Esophagus mucosa (tissue), 1 donor: Measurements from ENCODE around the gene TMPRSS9. TPM values are rescaled to one million over a fixed set of nuclear protein-coding genes. Genes with fewer than 3 reads are reported as not detected.

Experiments
- ATAC-seq: fragments of 200-7000 bp; cut with Tn5 transposase; one replicate; pipeline ENCODE4 v1.9.1; 2020
- total RNA-seq: library from RNA; stranded (reverse); gene quantifications from one replicate; pipeline ENCODE4 v1.2.4, GENCODE V29; 2023
- donor health status: DM: yes; HTN: yes; CAD: no.

Gene TMPRSS9
- total RNA-seq: not detected

DNA sequence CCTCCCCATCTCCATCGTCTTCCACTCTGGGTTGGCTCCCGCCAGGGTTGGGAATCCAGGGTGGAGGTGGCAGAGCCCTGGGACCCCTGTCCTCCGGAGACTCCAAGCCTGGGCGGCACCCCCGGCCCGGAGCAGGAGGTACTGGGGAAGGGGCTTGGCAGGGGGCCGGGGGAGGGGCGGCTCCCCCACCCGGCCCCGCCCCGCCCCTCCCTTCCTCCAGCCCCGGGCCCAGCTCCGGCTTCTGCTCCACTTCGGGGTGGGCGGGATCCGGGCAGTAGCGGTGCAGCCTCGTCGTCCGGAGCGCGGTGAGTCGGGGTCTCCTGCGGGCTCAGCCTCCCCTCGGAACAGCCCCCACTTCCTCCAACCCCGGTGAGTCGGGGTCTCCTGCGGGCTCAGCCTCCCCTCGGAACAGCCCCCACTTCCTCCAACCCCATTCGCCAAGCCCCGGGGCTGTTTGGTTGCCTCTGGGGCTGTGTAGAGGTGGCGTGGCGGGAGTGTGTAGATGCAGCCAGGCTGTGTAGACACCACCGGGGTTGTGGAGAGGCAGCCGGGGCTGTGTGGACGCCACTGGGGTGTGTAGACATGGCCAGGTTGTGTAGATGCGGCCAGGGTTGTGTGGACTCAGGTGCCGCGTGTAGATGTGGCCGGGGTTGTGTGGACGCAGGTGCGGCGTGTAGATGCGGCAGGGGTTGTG, at the start of gene TMPRSS9:
Gene TMPRSS9 (plus strand): TSS at position 274 of the 694 bp plus-strand sequence. CDS start 29,521 bp downstream, outside the sequence.
- ATAC-seq: peak; percentile 22

GRCh38 chr19:2311093-2311492, 49.0 kb upstream of the TMPRSS9 start:
- no peak for ATAC-seq

- no peak for ATAC-seq
Measured at GRCh38 chr19:2312820-2313501, 47.1 kb upstream of the TMPRSS9 start.

GRCh38 chr19:2315121-2315817, 44.8 kb upstream of the TMPRSS9 start:
- ATAC-seq: no peak

DNA sequence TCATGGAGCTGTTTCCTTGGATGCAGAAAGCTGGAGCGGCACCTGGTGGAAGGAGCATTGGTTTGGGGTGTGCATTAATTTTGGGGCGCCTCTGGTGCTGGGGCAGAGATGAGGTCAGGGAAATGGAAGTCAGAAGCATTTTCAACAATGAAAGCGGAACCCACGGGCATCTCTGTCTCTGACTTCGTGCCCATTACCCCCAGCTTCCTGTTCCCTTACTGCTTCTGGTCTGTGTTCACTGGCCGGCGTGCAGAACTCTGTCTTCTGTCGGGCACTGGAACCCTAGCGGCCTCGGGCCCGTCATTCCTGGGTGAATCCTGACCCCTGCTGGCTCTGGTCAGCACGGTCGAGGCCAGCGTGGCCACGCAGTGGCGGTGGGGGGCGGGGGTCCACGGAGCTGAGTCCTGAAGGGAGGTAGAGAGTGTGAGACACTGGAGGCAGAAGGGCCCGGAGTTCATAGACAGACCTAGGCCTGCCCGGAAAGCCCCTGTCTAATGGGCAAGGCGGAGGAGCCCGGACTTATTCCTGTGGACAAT, 44.2 kb upstream of the TMPRSS9 start:
- peak; percentile 35 for ATAC-seq

GRCh38 chr19:2317300-2317699, 42.8 kb upstream of the TMPRSS9 start:
- ATAC-seq: no peak

- ATAC-seq: no peak
Measured at GRCh38 chr19:2317756-2318155, 42.3 kb upstream of the TMPRSS9 start.

DNA sequence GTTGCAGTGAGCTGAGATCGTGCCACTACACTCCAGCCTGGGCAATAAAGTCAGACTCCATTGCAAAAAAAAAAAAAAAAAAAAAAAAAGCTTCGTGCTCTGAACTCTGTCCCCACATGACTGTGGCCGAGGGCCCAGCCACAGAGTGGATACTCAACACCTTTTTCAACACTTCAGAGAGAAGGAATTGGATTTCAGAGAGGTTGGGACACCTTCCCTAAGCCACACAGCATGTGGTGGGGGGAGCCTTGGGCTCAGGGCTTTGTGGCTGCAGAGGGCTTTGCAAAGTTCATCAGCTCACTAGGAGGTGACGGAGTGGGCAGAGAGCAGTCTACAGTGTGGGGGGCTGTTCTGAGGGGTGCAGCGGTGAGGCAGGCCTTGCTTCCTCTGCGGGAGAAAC, 41.1 kb upstream of the TMPRSS9 start:
- no peak for ATAC-seq

DNA sequence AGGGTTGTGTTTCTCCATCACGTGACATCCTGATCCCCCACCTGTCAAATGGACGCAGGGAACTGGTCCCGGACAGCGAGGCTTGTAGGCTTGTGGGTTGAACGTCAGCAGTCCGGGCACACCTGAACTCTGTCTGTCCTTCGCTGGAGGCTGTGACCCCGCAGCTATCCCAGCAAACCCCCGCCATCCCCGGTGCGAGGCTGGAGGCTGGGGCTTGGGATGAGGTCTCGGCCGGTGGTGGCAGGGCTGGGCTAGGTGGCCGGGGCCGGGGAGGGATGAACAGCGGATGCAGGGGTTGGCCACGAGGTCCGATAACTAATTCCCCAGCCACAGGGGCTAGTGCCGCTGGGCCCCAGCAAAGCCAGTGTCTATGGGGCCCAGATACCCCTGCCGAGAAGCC, 40.5 kb upstream of the TMPRSS9 start:
- ATAC-seq: no peak

GRCh38 chr19:2320049-2320448, 40.0 kb upstream of the TMPRSS9 start:
- ATAC-seq: peak; percentile 58

DNA sequence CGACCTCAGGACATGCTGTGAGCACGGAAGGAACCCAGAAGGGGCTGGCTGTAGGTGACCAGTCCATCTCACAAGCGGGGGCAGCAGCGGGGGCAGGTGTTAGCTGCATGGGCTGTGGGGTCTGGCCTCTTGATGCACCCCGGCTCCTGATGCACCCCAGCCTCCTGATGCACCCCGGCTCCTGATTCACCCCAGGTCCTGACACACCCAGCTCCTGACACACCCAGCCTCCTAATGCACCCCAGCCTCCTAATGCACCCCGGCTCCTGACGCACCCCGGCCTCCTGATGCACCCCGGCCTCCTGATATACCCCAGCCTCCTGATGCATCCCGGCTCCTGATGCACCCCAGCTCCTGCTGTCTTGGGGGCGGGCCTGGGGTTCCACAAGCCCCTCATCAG, 39.1 kb upstream of the TMPRSS9 start:
- ATAC-seq: peak; percentile 35

DNA sequence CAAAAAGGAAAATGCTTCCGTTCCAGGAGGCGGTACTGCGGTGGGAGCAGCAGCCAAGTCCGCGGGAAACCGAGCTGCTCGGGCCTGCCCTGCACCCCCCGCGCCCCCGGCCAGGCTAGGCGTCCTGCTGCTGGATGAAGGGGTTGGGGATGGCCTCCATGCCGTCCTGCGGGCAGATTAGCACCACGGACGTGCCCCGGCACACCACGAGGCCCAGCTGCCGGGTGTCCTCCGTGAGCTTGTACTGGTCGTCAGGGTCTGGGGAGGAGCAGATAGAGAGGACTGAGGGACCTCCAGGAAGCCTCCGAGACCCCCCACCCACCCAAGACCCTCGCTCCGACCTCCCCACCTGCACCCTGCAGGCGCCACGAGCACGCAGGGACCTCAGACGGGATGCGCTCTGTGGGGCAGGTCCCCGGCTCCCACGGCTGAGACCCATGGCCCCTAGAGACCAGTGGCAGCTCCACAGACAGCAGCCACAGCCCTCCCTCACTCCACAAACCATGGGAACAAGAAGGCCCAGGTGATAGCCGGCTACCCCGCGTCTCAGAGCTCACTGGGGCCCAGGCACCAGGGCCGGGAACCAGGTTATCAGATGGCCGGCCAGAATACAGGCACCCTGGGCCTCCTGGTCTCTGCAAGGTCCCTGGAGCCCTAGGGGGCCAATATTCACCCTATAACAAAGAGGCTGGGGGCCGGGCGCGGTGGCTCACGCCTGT, 38.3 kb upstream of the TMPRSS9 start:
- ATAC-seq: no peak

DNA sequence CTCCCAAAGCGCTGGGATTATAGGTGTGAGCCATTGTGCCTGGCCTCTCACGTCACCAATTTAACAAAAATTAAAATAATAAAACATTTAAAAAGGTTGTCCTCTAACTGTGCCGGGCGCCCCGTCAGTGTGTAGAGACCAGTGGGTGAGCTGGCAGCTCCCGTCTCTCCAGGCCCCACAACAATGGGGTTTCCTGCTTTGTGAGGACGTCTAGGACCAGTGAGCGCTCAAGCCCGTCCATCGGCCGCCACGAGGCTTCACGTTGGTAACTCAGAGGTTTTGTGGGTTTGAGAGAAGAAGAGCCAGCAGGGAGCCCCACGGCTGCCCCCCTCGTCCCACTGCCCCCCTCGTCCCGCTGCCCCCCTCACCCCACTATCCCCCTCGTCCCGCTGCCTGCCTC, 36.4 kb upstream of the TMPRSS9 start:
- ATAC-seq: no peak

DNA sequence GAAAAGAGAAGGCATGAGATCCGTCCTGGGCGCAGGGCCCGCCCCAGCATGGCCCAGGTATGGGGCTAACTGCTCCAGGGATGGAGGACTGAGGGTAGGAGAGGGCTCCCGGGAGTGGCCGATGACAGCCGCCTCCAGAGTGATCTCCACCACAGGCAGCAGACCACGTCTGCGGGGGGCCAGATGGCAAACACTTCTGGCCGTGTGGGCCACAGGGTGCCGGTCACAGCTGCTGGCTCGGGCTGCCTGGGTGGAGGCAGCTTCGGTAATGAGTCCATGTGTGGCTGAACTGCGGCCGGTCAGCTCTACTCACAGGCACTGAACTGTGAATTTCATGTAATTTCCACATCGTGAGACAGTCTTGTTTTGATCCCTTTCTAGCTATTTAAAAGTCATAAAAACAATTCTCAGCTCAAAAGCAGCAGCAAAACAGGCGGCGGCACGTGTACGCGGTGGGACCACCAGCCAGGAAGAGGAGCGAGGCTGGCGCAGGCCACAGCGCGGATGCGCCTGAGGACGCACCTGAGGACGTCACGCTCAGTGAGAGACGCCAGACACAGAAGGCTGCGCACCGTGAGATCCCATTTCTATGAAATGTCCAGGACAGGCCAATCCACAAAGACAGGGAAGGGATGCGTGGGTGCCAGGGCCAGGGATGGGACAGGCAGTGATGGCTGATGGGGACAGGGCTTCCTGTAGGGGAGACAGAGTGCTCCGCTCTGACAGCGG, 35.7 kb upstream of the TMPRSS9 start:
- no peak for ATAC-seq

DNA sequence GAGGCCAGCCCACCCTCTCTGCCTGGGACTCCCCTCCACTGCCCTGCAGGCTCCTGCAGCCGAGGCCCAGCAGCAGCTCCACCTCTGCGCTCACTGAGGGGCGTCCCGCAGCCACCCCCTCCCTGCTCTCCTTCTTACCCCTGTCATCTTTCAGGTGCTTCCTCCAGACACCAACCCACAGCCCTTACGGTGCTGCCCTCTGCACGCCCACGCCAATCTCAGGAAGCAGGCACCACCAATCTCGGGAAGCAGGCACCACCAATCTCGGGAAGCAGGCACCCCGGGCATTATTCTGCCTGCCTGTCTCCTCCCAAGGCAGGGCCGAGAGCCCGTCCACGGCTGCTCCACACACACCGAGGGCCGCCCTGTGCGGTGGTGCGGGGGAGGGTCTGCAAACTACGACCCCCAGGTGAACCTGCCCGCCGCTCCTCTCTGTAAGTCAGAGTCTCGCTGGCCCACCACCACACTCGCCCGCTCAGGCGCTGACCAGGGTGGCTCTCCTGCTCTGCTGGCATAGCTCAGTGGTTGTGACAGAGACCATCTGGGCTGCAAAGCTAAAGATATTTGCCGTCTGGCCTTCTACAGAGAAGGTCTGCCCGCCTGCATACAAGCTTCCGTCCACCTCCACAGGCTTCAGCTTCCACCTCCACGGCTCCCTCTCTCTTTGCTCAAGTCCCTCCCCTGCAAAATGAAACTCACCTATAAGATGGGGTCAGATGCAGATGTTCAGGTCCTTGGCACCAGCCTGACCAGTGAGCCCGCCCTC, 34.6 kb upstream of the TMPRSS9 start:
- no peak for ATAC-seq

- no peak for ATAC-seq
Measured at GRCh38 chr19:2326699-2327360, 33.2 kb upstream of the TMPRSS9 start.

DNA sequence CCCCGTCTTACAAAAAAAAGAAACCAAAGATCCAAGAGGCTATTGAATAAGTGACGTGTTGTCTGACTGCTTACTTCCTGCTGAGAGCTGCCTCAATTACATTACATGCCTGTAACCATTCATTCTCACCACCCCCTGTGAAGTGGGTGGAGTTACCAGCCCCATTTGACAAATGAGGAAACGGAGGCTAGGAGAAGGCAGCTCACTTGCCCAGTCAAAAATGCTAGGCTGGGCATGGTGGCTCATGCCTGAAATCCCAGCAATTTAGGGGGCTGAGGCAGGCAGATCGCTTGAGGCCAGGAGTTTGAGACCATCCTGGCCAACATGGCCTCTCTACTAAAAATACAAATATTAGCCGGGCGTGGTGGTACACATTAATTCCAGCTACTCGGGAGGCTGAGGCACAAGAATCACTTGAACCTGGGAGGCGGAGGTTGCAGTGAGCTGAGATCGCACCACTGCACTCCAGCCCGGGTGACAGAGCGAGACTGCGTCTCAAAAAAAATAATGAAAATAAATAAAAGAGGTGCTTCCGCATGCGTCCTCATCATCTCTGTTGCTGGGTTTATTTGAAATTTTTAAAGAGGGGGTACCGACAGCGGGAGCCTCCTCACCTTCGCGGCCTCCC, 32.2 kb upstream of the TMPRSS9 start:
- peak; percentile 76 for ATAC-seq

GRCh38 chr19:2328401-2329148, 31.5 kb upstream of the TMPRSS9 start, which contains the start of the genes LSM7 and SPPL2B:
TSS of gene LSM7 (minus strand) at chr19:2328586. CDS start at chr19:2328566, 20 bp downstream.
TSS of gene SPPL2B (plus strand) at chr19:2328684. CDS start at chr19:2328710, 26 bp downstream.
- peak; percentile 82 for ATAC-seq

GRCh38 chr19:2329149-2329478, 31.0 kb upstream of the TMPRSS9 start:
- no peak for ATAC-seq
